Ecto neural progenitor cell (in vitro differentiated cells): ENCODE measurements around the gene SH3GL1.

Experiments used
- DNase-seq: peaks from one replicate; pipeline ENCODE4 v3.0.0-alpha.2; 2018; ENCODE audit warnings: low spot score

SH3GL1 gene

DNA sequence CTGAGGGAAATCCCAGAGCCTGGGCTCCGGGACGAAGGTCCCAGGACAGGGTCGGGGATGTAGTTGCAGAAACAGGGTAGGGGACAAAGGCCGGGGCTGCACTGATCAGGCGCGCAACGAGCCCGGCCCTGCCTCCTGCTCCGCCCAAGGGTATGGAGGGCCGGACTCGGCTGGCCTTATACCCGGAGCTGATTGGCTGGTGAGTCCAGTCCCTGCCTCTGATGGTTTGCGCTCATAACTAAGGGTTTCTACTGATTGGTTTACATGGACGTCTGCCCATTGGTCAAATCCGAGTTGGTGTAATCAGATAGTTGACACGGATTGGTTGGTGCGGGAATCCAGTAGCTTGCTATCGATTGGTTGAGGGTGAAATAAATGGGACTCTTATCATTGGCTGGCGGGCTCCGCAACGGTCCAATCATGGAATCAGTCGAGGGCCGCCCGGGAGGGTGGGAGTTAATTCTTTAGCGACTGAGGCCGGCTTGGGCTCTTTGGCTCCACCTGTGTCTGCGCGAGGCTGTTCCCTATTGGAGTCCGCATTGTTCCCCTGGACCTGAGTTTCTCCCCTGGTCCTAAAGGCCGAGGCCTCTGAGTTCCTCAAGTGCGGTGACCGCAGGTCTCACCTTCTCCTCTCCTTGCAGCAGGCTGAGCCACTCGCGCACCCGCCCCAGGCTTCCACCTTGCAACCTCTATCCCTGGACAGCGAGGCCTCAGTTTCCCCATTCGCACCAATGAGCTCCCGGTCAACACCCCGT is 57.6 kb downstream of the SH3GL1 start:
- DNase-seq: peak; percentile 98

DNA sequence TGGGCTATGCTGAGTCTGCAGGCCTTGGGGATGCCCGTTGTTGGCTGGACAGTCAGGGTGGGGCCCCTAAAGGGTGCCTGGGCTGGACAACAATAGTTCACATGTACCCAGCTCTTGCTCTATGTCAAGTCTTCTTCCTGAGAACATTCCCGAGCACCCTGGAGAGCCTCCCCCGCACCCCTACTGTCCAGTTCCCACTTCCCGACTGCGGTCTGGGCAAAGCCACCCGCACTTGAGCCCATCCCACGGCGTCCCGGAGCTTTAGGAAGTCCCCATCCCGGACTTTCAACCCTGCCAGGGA is 58.1 kb downstream of the SH3GL1 start:
- no peak for DNase-seq

DNA sequence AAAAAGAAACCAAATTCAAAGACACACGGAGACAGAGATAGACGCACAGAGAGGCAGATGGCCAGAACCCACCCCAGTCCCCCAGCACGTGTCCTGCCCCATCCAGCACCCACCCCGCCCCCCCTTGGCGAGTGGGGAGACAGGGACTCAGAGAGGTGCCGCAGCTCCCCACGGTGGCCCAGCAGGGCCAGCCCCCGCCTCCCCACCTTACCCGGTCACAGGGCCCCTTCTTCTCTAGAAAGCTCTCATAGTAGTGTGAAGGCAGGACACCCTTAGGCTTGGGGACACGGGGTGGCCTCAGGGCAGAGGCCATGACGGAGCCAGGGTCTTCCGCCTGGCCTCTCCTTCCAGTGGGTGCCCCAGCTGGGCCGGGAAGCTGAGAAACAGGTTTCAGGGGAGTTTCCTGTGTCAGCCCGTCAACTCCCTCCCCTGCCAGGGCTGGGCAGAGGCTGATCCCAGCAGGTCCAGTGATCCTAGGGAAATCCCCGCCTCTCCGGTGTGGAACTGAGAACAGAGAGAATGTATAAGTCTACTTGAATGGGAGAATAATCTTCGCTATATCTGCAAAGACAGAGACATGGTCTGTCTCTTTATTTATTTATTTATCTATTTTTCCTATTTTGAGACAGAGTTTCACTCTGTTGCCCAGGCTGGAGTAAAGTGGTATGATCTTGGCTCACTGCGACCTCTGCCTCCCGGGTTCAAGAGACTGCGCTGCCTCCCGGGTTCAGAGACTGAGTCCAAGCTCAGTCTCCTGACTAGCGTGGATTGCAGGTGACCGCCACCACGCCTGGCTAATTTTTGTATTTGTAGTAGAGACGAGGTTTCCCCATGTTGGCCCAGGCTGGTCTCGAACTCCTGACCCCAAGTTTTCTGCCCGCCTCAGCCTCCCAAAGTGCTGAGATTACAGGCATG is 61.6 kb downstream of the SH3GL1 start, which contains the start of gene STAP2:
Gene STAP2 (minus strand): TSS at position 387 of the 915 bp plus-strand sequence. CDS start 74 bp downstream, at position 313.
- no peak for DNase-seq

DNA sequence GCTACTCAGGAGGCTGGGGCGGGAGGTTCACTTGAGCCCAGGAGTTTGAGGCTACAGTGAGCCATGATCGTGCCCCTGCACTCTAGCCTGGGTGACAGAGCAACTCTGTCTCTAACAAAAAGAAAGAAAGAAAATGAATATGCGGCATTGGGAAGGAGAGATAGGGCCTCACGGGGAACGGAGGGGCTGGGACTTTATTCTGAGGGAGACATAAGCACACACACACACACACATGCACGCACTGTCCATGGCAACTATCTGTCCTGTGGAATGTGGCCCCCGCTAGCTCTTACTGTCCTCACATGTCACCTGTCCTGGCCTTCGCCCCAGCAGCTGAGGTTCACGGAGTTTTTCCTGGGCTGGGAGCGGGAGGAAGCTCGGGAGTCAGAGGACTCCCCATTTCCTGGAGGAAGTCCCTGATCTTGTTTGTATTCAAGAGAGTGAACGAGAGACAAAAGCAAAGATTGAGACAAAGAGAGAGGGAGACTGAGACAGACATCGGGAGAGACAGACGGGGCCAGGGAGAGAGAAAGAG is 62.4 kb downstream of the SH3GL1 start:
- no peak for DNase-seq

DNA sequence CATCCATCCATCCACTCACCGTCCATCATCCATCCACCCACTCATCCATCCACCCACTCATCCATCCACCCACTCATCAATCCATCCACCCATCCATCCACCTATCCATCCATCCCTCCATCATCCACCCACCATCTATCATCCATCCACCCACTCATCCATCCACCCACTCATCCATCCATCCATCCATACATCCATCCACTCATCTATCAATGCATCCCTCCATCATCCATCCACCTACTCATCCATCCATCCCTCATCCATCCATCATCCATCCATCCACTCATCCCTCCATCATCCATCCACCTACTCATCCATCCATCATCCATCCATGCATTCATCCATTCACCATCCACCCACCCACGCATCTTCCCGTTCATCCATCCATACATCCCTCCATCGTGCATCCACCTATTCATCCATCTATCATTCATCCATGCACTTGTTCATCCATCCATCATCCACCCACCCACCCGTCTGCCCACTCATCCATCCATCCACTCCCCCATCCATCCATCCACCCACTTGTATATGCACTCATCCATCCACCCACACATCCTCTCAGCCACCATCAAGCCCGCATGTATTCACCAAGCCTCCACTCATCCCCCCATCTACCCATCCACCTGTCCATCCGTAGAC is 65.3 kb downstream of the SH3GL1 start:
- no peak for DNase-seq

DNA sequence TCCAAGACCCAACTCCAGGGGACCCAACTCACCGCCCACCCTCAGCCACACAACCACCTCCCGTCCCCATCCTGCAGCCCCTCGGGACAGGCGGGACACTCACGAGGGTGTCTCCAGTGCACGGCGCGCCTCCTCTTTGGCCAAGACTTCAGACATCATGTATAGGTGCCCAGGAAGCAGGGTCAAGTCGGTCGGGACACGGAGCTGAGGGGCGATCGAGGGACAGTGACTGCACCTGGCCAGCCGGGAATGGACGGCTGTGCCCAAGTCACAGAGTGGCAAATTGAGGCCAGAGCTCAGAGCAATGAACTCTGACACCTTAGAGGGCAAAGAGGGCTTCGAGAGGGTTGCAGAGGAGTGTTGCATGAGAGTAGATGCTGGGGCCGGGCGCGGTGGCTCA is 70.5 kb downstream of the SH3GL1 start:
- DNase-seq: no peak

DNA sequence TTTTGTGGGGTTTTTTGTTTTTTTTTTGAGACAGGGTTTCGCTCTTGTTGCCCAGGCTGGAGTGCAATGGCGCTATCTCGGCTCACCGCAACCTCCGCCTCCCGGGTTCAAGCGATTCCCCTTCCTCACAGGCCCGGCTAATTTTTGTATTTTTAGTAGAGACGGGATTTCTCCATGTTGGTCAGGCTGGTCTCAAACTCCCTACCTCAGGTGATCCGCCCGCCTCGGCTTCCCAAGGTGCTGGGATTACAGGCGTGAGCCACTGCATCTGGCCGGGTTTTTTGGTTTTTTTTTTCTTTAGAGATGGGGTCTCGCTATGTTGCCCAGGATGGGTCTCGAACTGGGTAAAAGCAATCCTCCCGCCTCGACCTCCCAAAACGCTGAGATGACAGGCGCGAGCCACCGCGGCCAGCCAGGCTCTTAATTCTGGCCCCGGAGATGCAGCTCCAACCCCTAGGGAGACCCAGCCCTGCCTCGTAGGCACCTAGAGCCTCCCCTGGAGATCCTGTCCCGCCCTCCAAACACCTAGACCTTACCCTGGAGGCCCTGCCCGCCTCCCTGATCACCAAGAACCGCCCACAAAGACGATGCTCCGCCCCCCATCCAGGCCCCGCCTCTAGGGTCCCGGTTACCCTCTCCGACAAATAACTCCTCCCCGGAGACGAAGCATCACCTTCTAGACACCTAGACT is 71.2 kb downstream of the SH3GL1 start:
- peak; percentile 63 for DNase-seq

DNA sequence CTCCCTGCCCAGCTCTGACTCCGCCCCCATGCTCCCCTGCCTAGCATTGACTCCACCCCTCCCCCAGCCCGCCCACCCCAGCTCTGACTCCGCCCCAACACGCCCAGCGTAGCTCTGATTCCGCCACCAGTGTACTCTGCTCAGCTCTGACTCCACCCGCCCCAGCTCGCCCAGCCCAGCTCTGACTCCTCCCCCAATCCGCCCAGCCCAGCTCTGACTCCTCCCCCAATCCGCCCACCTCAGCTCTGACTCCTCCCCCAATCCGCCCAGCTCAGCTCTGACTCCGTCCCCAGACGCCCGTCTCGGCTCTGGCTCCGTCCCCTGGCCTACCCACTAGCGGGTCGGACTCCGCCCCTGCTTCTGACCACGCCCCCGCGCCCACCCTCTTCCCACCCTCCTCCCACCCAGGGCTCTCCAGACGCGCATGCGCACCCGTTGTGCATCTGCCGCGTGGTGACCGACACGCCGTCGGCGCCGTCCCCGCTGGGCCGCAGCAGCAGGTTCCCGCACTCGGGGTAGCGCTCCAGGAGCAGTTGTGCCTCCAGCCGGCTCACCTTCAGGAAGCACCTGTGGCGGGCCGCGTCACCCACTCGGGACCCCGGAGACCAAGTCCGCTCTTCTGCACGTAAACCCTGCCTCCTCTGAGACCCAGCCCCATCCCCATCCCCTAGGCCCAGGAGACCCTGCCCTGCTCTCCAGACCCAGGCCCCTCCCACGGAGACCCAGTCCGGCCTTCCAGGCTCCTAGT is 71.9 kb downstream of the SH3GL1 start:
- DNase-seq: peak; percentile 99

DNA sequence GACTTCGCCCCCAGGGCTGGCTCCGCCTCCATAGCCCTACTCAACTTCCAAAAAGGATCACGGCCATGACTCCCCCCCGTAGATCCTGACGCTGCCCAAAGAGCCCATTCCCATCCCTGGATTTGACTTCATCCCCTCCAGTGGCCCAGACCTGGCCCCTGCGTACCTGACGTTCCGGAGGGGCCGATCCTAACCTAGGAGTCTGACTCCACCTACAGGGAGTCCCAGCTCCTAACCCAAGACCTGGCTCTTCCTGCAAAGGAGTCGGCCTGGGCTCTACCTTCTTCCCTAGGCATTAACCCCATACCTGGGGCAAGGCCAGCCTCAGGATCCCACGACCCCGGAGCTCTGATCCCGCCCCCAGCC is 72.5 kb downstream of the SH3GL1 start:
- no peak for DNase-seq

DNA sequence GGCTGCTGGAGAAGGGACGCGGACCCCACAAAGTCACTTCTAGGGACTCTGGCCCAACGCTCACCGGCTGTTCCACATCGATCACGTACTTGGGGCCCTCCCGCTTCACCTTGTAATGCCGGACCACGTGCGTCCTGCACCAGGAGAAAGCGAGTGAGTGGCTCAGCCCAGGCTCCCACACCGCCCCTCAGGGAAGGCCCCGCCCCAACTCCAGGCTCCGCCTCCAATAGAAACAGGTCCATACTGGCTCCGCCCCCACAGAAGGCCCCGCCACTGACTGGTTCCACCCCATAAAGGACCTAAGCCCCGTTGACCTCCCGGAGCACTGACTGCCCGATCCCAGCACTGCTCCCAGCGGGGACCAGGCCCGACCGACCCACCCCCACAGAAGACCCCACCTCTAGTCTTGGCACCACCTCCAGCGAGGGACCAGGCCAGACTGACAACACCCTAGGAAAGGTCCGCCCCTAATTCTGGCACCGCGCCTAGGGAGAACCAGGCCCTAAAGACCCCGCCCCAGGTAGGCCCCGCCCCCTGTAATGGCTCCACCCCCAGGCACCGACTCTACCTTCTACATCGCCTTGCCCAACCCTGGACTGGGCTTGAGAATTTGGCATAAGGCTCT is 73.0 kb downstream of the SH3GL1 start:
- DNase-seq: peak; percentile 91

DNA sequence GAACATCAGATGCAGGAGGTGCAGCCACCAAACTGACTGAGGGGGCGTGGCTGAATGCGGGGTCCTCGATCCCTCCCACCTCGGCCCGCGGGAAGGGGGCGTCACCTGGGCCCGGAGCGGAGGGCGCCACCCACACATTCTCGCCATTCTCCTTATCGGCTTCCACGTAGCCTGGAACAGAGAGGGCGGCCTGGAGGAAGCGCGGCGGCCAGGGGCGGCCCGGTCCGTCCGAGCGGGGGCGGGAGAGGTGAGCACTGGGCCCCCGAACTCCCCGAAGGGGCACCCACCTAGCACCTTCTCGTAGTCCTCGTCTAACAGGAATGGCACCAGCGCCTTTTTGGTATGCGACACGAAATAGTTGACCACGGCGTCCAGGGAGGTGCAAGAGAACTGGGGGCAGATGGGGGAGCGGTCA is 73.5 kb downstream of the SH3GL1 start:
- peak; percentile 76 for DNase-seq

DNA sequence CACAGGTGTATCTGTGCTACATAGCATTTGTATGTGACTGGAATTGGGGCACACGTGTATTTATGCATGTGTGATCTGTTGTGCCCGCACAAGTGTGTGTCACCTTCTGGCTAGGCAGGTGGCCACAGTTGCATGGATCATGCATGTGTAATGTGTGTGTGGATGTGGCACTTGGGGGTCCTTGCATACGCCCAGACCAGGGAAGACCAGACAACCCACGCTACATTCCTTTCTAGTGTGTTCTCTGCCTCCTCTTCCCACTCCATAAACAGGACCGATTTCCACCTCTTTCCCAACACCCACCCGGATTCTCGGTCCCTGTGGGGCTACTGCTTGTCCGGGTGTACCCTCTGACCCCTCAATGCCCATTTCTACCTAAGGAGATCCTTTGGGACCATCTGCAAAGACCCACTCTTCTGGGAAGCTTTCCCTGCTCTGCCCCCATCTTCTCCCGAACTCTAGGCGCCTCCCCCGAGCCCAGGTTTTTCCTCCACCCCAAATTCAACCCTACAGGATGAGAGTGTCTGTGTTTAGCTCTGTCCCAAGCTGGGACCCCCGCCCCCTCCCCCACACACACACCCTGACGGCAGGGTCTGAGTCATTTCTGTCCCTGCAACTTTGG is 74.0 kb downstream of the SH3GL1 start:
- DNase-seq: no peak

DNA sequence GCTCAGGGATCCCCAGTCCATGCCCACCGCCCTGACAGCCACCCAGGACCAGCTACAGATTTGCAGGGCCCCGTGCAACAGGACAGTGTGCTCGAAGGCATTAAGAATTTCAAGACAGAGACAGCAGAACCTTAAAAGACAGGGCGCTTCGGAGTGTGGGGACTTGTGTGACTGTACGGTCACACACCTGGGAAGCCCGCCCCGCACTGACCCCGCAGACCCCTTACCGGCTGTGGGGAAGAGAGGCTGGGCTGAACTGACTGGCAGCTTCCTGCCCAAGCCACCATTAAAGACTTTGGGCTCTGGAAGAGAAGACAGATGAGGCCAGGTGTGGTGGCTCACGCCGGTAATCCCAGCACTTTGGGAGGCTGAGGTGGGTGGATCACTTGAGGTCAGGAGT is 76.1 kb downstream of the SH3GL1 start:
- no peak for DNase-seq

DNA sequence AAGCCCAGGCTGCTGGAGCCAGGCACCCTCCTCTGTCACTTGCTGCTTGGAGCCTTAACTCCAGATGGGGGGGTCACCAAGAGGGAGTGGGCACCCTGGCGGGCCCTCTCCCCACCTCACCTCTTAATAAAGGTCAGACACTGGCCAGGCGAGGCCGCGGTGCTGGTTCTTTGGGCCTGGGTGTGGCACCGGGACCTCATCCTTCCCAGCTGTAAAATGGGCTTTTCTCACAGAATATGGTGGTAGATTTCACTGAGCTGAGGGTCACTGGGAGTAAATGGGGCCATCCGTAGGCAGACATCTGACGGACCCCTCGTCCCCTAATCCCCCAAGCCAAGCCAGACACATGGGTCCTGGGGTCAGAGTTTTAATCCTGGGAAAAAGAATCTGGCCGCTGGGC is 76.7 kb downstream of the SH3GL1 start:
- no peak for DNase-seq

DNA sequence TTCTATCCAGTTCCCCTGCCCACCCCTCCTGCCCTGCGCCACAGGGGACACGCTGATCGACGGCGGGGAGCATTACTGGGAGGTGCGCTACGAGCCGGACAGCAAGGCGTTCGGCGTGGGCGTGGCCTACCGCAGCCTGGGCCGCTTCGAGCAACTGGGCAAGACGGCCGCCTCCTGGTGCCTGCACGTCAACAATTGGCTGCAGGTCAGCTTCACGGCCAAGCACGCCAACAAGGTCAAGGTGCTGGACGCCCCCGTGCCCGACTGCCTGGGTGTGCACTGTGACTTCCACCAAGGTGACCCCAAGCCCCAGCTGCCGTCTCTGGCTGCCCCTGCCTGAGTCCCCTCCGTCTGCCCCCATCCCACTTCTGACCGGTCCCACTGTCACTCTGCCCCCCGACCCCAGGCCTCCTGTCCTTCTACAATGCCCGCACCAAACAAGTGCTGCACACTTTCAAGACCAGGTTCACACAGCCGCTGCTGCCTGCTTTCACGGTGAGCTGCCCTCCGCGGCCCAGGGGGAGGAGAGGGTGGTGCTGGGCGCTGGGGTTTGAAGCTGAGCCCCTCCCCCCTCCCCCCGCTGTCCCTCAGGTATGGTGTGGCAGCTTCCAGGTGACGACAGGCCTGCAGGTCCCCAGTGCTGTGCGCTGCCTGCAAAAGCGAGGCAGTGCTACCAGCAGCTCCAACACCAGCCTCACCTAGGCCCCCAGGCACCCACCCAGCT is 77.2 kb downstream of the SH3GL1 start:
- no peak for DNase-seq

DNA sequence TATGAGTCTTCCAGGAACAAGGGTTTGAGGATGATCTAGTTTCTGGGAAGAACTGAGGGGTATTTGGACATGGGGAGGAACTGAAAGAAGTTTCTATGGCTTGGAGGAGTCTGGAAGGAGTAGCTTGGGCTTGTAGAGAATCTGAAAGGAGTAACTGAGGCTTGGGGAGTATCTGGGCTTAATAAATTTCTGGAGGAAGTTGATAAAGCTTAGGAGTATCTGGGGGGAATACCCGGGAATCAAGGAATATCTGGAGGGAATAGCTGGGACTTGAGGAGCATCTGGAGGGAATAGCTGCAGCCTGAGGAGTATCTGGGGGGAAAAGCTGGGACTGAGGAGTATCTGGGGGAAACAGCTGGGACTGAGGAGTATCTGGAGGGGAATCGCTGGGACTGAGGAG is 79.9 kb downstream of the SH3GL1 start:
- no peak for DNase-seq

DNA sequence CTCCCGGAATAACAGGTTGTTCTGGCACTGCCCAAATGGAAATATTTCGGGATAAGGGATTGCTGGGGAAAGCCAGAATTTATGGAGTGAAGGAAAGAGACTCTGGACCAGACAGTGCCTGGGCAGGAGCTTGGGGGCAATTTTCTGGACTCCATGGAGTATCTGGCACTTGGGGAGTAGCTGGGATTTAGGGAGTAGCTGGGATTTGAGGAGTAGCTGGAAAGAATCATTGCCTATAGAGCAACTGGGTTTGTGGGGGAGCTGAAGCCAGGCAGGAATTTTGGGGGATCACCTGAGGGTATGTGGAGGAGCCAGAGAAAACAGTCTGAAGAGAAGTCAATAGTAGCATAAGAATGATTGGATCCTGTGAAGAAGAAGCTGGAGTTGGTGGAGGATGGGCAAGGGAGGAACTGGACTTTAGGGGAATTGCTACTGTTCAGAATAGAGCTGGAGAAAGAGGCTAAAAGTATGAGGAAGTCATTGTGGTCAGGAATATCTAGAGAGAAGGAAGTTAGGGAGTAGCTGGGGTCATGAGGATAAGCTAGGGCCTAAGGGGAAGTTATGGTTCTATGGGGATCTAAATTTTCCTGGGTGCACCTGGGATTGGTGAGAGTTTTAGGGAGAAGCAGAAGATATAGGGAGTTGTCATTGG is 81.2 kb downstream of the SH3GL1 start:
- DNase-seq: no peak

DNA sequence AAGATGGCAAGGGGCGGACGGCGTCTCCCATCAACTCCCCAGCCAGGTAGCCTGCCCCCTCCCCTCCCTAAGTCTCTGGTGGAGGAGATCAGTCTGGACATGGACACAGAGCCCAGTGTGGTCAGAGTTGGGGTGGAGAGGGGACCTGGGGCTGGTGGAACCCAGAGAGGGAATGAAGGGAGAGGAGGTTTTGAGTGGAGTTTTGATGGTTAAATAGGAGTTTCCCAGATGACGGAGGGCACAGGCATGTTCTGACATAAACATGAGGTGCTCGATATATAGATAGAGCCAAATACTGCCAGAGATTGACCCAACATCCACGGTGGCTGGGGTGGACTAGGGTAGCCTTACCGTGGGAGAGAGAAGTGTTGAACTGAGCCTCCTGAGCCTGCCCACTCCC is 81.9 kb downstream of the SH3GL1 start:
- DNase-seq: no peak

DNA sequence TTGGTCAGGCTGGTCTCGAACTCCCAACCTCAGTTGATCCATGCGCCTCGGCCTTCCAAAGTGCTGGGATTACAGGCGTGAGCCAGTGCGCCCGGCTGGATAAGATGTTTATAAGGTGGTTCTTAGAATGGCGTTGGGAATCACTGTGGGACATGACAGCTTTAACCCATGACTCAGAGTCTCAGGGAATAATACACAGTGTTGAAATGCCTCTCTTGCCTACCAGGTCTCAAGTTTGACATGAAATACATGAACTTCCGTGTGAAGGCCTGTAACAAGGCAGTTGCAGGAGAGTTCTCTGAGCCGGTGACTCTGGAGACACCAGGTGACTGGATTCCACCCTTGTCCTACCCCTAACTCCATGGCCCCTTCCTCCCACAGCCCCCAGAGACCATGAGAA is 83.4 kb downstream of the SH3GL1 start:
- no peak for DNase-seq
